ENCODE data around the gene KDM4B.

- TF ChIP-seq CTCF (IDR thresholded peaks at IDR 0.05) (no peak), POLR2A (IDR thresholded peaks at IDR 0.05; ENCODE audit: low read depth) (no peak), POLR2AphosphoS5 (IDR thresholded peaks at IDR 0.05) (no peak)
Measured at GRCh38 chr19:5014941-5015340, 46.0 kb downstream of the KDM4B start.

All from esophagus muscularis mucosa (tissue), 3 donors.